Measurements from ENCODE around the gene LCP1.

- TF ChIP-seq YY1 (IDR thresholded peaks at IDR 0.05; ENCODE audit: insufficient read depth, insufficient read length) (no peak), SUZ12 (IDR thresholded peaks at IDR 0.05; ENCODE audit: extremely low read depth, insufficient read depth, insufficient read length) (no peak), ZNF274 (IDR thresholded peaks at IDR 0.05; ENCODE audit: low read depth, low read length) (no peak)
These were observed 60.3 kb downstream of the LCP1 start for GRCh38 chr13:46121597-46122163.
